Activated T-cell treated with anti-CD3 and anti-CD28 coated beads for 4 hours (primary cell): Measurements from ENCODE around the gene OR2V1.
"Not testable (repeated sequence)": the region's sequence is repeated elsewhere in the genome, so short reads cannot be mapped to it uniquely, and the experiment has no call there.

ENCODE experiments used
- DNase-seq: peaks from one replicate; pipeline ENCODE4 v3.0.0-alpha.2; 2020

The OR2V1 gene

GRCh38 chr5:181100121-181100875 lies 30.7 kb downstream of the OR2V1 start:
- DNase-seq = no peak

- DNase-seq = no peak
Observed at GRCh38 chr5:181099602-181100086, 31.3 kb downstream of the OR2V1 start.

- DNase-seq = no peak
Observed at GRCh38 chr5:181098762-181099601, 32.0 kb downstream of the OR2V1 start.

- not testable (repeated sequence) for DNase-seq
Observed at GRCh38 chr5:181097759-181098491, 33.0 kb downstream of the OR2V1 start.

- DNase-seq = not testable (repeated sequence)
Observed at GRCh38 chr5:181097383-181097753, 33.6 kb downstream of the OR2V1 start.

- not testable (repeated sequence) for DNase-seq
Observed at GRCh38 chr5:181096721-181097382, 34.1 kb downstream of the OR2V1 start.

- DNase-seq = not testable (repeated sequence)
Observed at GRCh38 chr5:181095162-181095561, 35.8 kb downstream of the OR2V1 start.

- no peak for DNase-seq
Observed at GRCh38 chr5:181092428-181092827, 38.5 kb downstream of the OR2V1 start.

- DNase-seq = no peak
Observed at GRCh38 chr5:181088289-181088688, 42.7 kb downstream of the OR2V1 start.

GRCh38 chr5:181087309-181087708 lies 43.7 kb downstream of the OR2V1 start:
- no peak for DNase-seq

GRCh38 chr5:181086884-181087205 lies 44.1 kb downstream of the OR2V1 start:
- DNase-seq = no peak

GRCh38 chr5:181086026-181086883 lies 44.7 kb downstream of the OR2V1 start:
- DNase-seq = no peak

GRCh38 chr5:181084621-181085195 lies 46.3 kb downstream of the OR2V1 start:
- no peak for DNase-seq

- no peak for DNase-seq
Observed at GRCh38 chr5:181081989-181082388, 49.0 kb downstream of the OR2V1 start.

- DNase-seq = no peak
Observed at GRCh38 chr5:181076920-181077319, 54.0 kb downstream of the OR2V1 start.
